22Rv1 (cell line): Measurements from ENCODE around the gene PRMT5.

Experiments
- H3K27ac ChIP-seq: fragments of 450-650 bp; 2 replicates; pipeline ENCODE4 v1.5.1; 2017
- ZFX ChIP-seq: fragments of 450-650 bp; IDR thresholded peaks from 2 replicates; pipeline ENCODE4 v1.6.1; 2017; ENCODE audit warnings: antibody characterized with exemption, borderline replicate concordance
- TF ChIP-seq, protein P1 (sequence below): fragments of 450-650 bp; IDR thresholded peaks from 2 replicates; pipeline ENCODE4 v1.5.1; 2017; ENCODE audit warnings: mild to moderate bottlenecking

PRMT5 gene

DNA sequence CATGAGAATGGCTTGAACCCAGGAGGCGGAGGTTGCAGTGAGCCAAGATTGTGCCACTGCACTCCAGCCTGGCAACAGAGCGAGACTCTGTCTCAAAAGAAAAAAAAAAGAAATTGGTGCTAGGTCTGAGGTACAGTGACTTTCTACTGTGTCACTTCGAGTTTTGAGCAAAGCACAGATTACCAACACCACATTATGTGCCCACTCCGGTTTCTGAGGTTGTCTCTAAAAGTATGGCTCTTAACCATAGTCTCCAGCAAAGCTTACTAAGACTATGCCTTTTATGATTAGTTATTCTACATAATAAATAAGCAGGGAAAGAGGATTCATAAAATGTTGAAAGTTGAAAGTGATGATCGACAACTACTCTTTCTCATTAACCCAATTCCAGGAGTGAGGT is 18.3 kb downstream of the PRMT5 start:
- H3K27ac ChIP-seq: no peak overlapping the region
- TF ChIP-seq ZFX: no peak
- TF ChIP-seq, protein P1, sequence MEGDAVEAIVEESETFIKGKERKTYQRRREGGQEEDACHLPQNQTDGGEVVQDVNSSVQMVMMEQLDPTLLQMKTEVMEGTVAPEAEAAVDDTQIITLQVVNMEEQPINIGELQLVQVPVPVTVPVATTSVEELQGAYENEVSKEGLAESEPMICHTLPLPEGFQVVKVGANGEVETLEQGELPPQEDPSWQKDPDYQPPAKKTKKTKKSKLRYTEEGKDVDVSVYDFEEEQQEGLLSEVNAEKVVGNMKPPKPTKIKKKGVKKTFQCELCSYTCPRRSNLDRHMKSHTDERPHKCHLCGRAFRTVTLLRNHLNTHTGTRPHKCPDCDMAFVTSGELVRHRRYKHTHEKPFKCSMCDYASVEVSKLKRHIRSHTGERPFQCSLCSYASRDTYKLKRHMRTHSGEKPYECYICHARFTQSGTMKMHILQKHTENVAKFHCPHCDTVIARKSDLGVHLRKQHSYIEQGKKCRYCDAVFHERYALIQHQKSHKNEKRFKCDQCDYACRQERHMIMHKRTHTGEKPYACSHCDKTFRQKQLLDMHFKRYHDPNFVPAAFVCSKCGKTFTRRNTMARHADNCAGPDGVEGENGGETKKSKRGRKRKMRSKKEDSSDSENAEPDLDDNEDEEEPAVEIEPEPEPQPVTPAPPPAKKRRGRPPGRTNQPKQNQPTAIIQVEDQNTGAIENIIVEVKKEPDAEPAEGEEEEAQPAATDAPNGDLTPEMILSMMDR: no peak

DNA sequence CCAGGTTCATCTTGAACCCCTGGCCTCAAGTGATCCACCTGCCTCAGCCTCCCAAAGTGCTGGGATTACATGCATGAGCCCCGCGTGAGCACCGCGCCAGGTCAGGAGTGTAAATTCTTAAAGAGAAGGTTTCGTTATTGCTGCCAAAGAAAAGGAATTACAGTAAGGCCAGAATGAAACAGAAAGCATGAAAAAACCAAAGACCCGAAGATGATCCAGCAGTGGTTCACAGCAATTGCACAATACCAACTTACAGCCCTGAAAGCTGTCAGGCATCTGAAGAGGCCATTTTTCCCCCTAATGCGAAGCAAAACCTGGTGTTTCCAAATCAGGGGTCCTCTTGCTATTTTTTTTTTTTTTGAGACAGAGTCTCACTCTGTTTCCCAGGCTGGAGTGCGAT is 20.6 kb downstream of the PRMT5 start:
- H3K27ac ChIP-seq: no peak overlapping the region
- no peak for TF ChIP-seq ZFX
- TF ChIP-seq, protein P1: no peak

DNA sequence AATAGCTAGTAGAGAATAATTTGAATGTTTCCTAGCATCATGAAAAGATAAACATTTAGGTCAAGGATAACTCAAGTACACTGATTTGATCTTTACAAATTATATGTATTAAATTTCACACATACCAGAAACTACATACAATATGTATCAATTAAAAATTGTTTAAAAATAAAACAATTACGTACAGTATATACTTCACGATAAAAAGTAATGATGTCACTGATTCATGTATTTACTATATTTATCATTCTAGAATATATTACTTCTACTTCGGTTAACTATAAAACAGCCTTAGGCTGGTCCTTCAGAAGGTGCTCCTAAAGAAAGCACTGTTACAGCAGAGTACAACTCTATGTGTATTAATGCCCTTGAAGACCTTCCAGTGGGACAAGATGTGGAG is 21.7 kb downstream of the PRMT5 start:
- no peak overlapping the region for H3K27ac ChIP-seq
- TF ChIP-seq ZFX: no peak
- TF ChIP-seq, protein P1: no peak

DNA sequence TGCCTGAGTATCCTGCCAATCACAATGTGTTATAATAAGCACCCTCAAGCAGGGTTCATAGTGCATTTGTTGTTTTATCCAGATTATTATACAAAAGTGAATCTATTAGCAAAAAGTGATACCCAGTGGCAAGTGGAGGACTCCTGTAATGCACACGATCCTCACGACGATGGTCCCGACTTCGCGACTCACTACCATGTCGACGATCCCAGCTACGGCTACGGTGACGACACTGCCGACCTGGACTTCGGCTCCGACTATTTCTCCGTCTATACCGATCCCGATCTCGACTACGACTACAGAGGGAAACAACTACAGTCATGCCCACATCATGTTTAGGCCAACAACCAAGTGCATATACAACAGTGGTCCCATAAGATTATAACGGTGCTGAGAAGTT is 23.1 kb downstream of the PRMT5 start:
- TF ChIP-seq, protein P1: no peak
- no peak for TF ChIP-seq ZFX
- no peak overlapping the region for H3K27ac ChIP-seq

DNA sequence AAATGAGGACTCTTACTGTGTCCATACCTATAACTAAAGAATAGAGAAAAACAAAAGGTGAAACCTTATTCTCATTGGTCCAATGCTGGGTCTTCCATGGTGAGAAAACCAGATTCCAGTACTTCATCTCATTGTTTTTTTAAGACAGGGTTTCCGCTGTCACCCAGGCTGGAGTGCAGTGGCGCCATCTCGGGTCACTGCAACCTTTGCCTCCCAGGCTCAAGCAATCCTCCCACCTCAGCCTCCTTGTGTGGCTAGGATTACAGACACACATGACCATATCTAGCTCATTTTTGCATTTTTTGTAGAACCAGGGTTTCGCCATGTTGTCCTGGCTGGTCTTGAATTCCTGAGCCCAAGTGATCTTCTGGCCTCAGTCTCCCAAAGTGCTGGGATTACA is 23.5 kb downstream of the PRMT5 start:
- H3K27ac ChIP-seq: no peak overlapping the region
- no peak for TF ChIP-seq ZFX
- TF ChIP-seq, protein P1: no peak

DNA sequence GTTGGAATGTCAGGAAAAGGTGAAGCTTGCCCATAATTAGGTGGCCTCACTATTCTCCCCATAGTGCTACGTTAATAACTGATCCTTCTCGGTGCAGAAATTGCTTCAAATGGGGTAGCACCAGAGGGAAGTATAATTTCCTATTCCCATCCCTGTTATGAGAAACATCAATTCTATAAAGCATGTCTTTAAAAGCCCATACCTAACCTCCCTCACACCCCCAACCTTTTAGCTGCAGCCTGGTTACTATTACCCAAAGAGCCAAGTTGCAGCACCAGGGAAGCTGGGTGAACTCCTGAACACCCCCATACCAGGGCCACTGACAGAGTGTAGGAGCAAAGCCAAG is 25.5 kb downstream of the PRMT5 start:
- H3K27ac ChIP-seq: peak overlapping the region; percentile 32
- no peak for TF ChIP-seq ZFX
- TF ChIP-seq, protein P1: no peak

DNA sequence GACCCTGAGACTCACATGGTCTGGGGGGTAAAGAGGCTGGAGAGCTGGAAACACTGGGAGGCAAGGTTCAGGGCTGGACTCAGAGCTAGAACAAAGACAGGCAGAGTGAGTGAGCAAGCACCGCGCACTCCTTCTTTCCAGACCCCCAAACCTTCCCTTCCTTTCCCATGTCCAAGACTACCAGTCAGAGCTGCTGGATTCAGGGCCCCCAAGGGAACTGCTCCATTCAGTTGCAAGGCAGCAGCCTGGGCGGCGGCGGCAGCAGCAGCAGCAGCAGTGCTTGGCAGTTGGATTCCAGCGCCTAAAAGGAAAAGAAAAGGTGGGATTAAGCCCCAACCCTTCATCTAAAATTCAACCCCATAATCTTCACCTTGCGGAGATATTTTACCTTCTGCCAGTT is 27.4 kb downstream of the PRMT5 start:
- H3K27ac ChIP-seq: no peak overlapping the region
- no peak for TF ChIP-seq ZFX
- TF ChIP-seq, protein P1: no peak
